ENCODE data around the gene CHGA. TPM values are rescaled to one million over a fixed set of nuclear protein-coding genes. Genes with fewer than 3 reads are reported as not detected.

The CHGA gene
- total and polyA plus RNA-seq, 12 donors, result 0.14 TPM; not detected in 11

GRCh38 chr14:92885279-92886061 is 37.5 kb upstream of the CHGA start:
- DNase-seq (no peak), ATAC-seq (no peak)
- TF ChIP-seq CTCF (IDR thresholded peaks at IDR 0.05), result no peak
- Histone ChIP-seq H3K9me3 (peaks cover 0 to 5% (median 0%) of the 10 kb centered on the region in 11 donors), H3K27ac (no peak overlapping the region), H3K36me3 (no peaks in the 10 kb centered on the region), H3K4me3 (no peak overlapping the region), H3K27me3 (peaks cover 0 to 33% (median 0%) of the 10 kb centered on the region in 7 donors), H3K4me1 (peaks cover 0 to 4% (median 0%) of the 10 kb centered on the region in 9 donors)
- WGBS, 2 donors, result 70 to 78% methylated on average over 8 of the region's 8 CpGs
- intact Hi-C loops (cut with DNase I), result loop anchor here in 1 of 10 donors (10.0 kb wide), 1 partner anchor 259 kb away; no protein-coding TSS in a partner anchor

GRCh38 chr14:92886337-92886736 is 36.6 kb upstream of the CHGA start:
- Histone ChIP-seq H3K27me3 (peaks cover 0 to 33% (median 0%) of the 10 kb centered on the region in 7 donors), H3K27ac (no peak overlapping the region), H3K4me1 (no peaks in the 10 kb centered on the region), H3K4me3 (no peak overlapping the region), H3K36me3 (no peaks in the 10 kb centered on the region), H3K9me3 (peaks cover 0 to 6% (median 0%) of the 10 kb centered on the region in 11 donors)
- no peak for DNase-seq
- TF ChIP-seq CTCF (IDR thresholded peaks at IDR 0.05), result no peak
- intact Hi-C loops (cut with DNase I), result loop anchor here in 1 of 10 donors (10.0 kb wide), 1 partner anchor 258 kb away; no protein-coding TSS in a partner anchor
- ATAC-seq, result no peak
- WGBS, 2 donors, result 56 to 61% methylated on average over 11 of the region's 11 CpGs

DNA sequence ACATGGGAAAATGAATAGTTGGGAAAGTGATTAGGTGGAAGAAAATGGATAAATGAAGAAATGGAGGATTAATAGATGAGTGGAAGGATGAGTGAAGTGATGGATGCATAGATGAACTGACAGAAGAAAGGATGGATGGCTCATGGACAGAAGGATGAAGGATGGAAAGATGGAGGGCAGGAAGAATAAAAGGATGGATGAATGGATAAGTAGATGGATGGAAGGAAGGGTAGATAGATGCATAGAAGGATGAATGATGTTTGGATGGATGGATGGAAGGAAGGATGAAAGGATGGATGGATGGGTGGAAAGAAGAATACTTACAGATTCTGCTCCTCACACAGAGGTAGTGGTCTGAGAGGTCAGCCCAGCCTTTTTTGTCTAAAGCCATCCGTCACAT is 35.8 kb upstream of the CHGA start:
- DNase-seq (no peak), ATAC-seq (no peak)
- Histone ChIP-seq H3K36me3 (no peaks in the 10 kb centered on the region), H3K27ac (no peak overlapping the region), H3K4me3 (no peak overlapping the region), H3K9me3 (peaks cover 0 to 7% (median 0%) of the 10 kb centered on the region in 11 donors), H3K4me1 (no peaks in the 10 kb centered on the region), H3K27me3 (peaks cover 0 to 33% (median 0%) of the 10 kb centered on the region in 7 donors)
- intact Hi-C loops (cut with DNase I), result loop anchor here in 1 of 10 donors (10.0 kb wide), 1 partner anchor 258 kb away; no protein-coding TSS in a partner anchor
- no peak for TF ChIP-seq CTCF (IDR thresholded peaks at IDR 0.05)
- 84 to 93% methylated on average over 1 of the region's 1 CpG for WGBS, 2 donors

GRCh38 chr14:92888896-92889295 is 34.1 kb upstream of the CHGA start:
- ATAC-seq (no peak), DNase-seq (no peak)
- no peak for TF ChIP-seq CTCF (IDR thresholded peaks at IDR 0.05)
- no peak overlapping the region for H3K27ac ChIP-seq
- H3K4me1 ChIP-seq, result no peaks in the 10 kb centered on the region
- H3K4me3 ChIP-seq, result no peak overlapping the region
- H3K27me3 ChIP-seq, result peaks cover 0 to 26% (median 0%) of the 10 kb centered on the region in 7 donors
- H3K36me3 ChIP-seq, result no peaks in the 10 kb centered on the region
- intact Hi-C loops (cut with DNase I), result loop anchor here in 1 of 10 donors (10.0 kb wide), 1 partner anchor 256 kb away; no protein-coding TSS in a partner anchor
- H3K9me3 ChIP-seq, result peaks cover 0 to 24% (median 12%) of the 10 kb centered on the region in 11 donors

Measured in heart right ventricle (tissue), 16 donors.